HK-2 (cell line): ENCODE results near the gene MAPK8IP1.

Experiments
- DNase-seq: peaks from one replicate; pipeline ENCODE4 v3.0.0-alpha.2; 2018; ENCODE audit not compliant: unreplicated experiment

MAPK8IP1 gene

GRCh38 chr11:45945397-45945999 lies 60.0 kb downstream of the MAPK8IP1 start:
- DNase-seq = no peak

GRCh38 chr11:45947885-45948284 lies 62.4 kb downstream of the MAPK8IP1 start:
- no peak for DNase-seq

- no peak for DNase-seq
Measured at GRCh38 chr11:45948356-45948755, 62.9 kb downstream of the MAPK8IP1 start.

- DNase-seq = no peak
Measured at GRCh38 chr11:45949992-45950407, 64.5 kb downstream of the MAPK8IP1 start.
